GM19455 (cell line): ENCODE data around the gene BOD1L1.
"Not testable (repeated sequence)": the region's sequence is repeated elsewhere in the genome, so short reads cannot be mapped to it uniquely, and the experiment has no call there.

Experiments used
- ATAC-seq: cut with Tn5 transposase; IDR thresholded peaks from one replicate; pipeline ENCODE4 v1.9.1; 2021; ENCODE audit not compliant: unreplicated experiment

BOD1L1 gene

GRCh38 chr4:13560111-13560510 is 67.4 kb downstream of the BOD1L1 start:
- not testable (repeated sequence) for ATAC-seq

- ATAC-seq: no peak
Measured at GRCh38 chr4:13559413-13559812, 68.1 kb downstream of the BOD1L1 start.

- ATAC-seq: no peak
Measured at GRCh38 chr4:13558881-13559280, 68.6 kb downstream of the BOD1L1 start.

- ATAC-seq: no peak
Measured at GRCh38 chr4:13555325-13555724, 72.2 kb downstream of the BOD1L1 start.

- ATAC-seq: no peak
Measured at GRCh38 chr4:13553081-13553480, 74.4 kb downstream of the BOD1L1 start.

GRCh38 chr4:13548984-13549546 is 78.5 kb downstream of the BOD1L1 start:
- peak; percentile 78 for ATAC-seq

GRCh38 chr4:13548059-13548983 is 79.2 kb downstream of the BOD1L1 start:
- ATAC-seq: peak; percentile 6

- ATAC-seq: no peak
Measured at GRCh38 chr4:13547485-13548041, 80.0 kb downstream of the BOD1L1 start.

GRCh38 chr4:13546941-13547484 is 80.5 kb downstream of the BOD1L1 start:
- ATAC-seq: no peak

- no peak for ATAC-seq
Measured at GRCh38 chr4:13546142-13546940, 81.2 kb downstream of the BOD1L1 start.

GRCh38 chr4:13545394-13545808 is 82.1 kb downstream of the BOD1L1 start:
- ATAC-seq: no peak

- ATAC-seq: peak; percentile 41
Measured at GRCh38 chr4:13544606-13545393, 82.7 kb downstream of the BOD1L1 start.

GRCh38 chr4:13543839-13544605 is 83.5 kb downstream of the BOD1L1 start, which contains the start of gene NKX3-2:
Gene NKX3-2 (minus strand): TSS chr4:13544508. CDS start chr4:13544414, 94 bp downstream.
- ATAC-seq: no peak

GRCh38 chr4:13543032-13543838 is 84.3 kb downstream of the BOD1L1 start:
- no peak for ATAC-seq

GRCh38 chr4:13542577-13543031 is 84.9 kb downstream of the BOD1L1 start:
- no peak for ATAC-seq

- no peak for ATAC-seq
Measured at GRCh38 chr4:13541720-13542576, 85.6 kb downstream of the BOD1L1 start.

GRCh38 chr4:13541176-13541604 is 86.3 kb downstream of the BOD1L1 start:
- ATAC-seq: no peak
